Ovary (tissue), 3 donors: ENCODE data around the gene GCGR.

ENCODE experiments used
- POLR2A ChIP-seq: fragments of 450-650 bp; IDR thresholded peaks from one replicate; pipeline ENCODE4 v1.6.1; 2017; ENCODE audit warnings: antibody characterized with exemption, mild to moderate bottlenecking, moderate library complexity
- TF ChIP-seq, protein P1 (sequence below), 3 donors: fragments of 450-650 bp in 2 of 3; fragments of 200-600 bp in 1 of 3; IDR thresholded peaks; one replicate each; pipeline versions ENCODE4 v1.5.1 to v1.8.0; 2016 to 2022; ENCODE audit warnings: antibody characterized with exemption in 3 of 3, mild to moderate bottlenecking in 1 of 3
- donor health status: DM: no; HTN: no; CAD: no.

DNA sequence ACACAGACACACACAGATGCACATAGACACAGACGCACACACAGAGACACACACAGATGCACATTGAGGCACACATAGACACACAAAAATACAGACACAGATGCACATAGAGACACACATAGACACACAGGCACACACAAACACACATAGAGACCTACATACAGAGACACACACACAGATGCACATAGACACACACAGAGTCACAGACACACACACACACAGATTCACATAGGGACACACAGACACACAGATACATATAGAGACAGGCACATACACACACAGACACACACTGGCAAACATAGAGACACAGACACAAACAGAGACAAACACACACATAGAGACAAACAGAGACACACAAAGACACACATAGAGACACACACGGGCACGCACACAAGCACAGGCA lies 9.9 kb upstream of the GCGR start:
- TF ChIP-seq, protein P1, sequence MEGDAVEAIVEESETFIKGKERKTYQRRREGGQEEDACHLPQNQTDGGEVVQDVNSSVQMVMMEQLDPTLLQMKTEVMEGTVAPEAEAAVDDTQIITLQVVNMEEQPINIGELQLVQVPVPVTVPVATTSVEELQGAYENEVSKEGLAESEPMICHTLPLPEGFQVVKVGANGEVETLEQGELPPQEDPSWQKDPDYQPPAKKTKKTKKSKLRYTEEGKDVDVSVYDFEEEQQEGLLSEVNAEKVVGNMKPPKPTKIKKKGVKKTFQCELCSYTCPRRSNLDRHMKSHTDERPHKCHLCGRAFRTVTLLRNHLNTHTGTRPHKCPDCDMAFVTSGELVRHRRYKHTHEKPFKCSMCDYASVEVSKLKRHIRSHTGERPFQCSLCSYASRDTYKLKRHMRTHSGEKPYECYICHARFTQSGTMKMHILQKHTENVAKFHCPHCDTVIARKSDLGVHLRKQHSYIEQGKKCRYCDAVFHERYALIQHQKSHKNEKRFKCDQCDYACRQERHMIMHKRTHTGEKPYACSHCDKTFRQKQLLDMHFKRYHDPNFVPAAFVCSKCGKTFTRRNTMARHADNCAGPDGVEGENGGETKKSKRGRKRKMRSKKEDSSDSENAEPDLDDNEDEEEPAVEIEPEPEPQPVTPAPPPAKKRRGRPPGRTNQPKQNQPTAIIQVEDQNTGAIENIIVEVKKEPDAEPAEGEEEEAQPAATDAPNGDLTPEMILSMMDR (IDR thresholded peaks at IDR 0.05): no peak
- TF ChIP-seq POLR2A: no peak
